OCI-LY7 (cell line): ENCODE results near the gene HIF3A.

Experiments
- EZH2phosphoT487 ChIP-seq: fragments of 200-600 bp; sonication (generic); IDR thresholded peaks from 2 replicates; pipeline ENCODE4 v1.6.1; 2018; ENCODE audit warnings: low read depth, borderline replicate concordance, mild to moderate bottlenecking, mixed run types, antibody characterized with exemption, low read length, moderate library complexity, mixed read lengths
- TF ChIP-seq, protein P1 (sequence below): fragments of 200-600 bp; sonication (generic); conservative IDR thresholded peaks from 2 replicates; pipeline ENCODE4 v1.5.1; 2014; ENCODE audit warnings: mild to moderate bottlenecking, antibody characterized with exemption, low read length, moderate library complexity, mixed read lengths

DNA sequence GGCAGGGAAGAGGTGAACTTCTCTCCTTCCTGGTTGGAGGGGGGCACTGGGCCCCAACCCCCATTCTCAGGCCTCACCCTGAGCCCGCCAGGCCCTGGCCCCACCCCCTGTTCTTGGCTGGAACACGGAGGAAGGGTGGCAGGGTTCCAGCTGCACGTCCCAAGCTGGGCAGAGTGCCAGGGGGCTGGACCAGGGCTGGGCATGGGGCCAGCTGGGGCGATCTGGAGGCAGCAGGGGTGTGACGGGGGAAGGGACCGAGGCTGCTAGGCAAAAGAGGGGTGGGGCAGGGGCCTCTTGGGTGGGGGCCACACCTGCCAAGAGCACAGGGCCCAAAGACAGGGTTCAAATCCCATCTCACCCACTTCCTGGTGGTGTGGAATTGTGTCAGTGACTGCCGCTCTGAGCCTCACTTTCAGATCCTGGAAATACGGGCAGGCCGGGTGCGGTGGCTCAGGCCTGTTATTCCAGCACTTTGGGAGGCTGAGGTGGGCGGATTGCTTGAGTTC lies 2.2 kb downstream of the HIF3A start:
- TF ChIP-seq, protein P1, sequence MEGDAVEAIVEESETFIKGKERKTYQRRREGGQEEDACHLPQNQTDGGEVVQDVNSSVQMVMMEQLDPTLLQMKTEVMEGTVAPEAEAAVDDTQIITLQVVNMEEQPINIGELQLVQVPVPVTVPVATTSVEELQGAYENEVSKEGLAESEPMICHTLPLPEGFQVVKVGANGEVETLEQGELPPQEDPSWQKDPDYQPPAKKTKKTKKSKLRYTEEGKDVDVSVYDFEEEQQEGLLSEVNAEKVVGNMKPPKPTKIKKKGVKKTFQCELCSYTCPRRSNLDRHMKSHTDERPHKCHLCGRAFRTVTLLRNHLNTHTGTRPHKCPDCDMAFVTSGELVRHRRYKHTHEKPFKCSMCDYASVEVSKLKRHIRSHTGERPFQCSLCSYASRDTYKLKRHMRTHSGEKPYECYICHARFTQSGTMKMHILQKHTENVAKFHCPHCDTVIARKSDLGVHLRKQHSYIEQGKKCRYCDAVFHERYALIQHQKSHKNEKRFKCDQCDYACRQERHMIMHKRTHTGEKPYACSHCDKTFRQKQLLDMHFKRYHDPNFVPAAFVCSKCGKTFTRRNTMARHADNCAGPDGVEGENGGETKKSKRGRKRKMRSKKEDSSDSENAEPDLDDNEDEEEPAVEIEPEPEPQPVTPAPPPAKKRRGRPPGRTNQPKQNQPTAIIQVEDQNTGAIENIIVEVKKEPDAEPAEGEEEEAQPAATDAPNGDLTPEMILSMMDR = no peak
- no peak for TF ChIP-seq EZH2phosphoT487
